GM18909 (cell line): Measurements from ENCODE around the gene ARFRP1.
"Not testable (repeated sequence)": the region's sequence is repeated elsewhere in the genome, so short reads cannot be mapped to it uniquely, and the experiment has no call there.

Experiments used
- ATAC-seq: cut with Tn5 transposase; IDR thresholded peaks from one replicate; pipeline ENCODE4 v1.9.1; 2021; ENCODE audit warnings: mild to moderate bottlenecking; ENCODE audit not compliant: unreplicated experiment, poor library complexity

The ARFRP1 gene

GRCh38 chr20:63733579-63734081 lies 25.9 kb upstream of the ARFRP1 start:
- no peak for ATAC-seq

GRCh38 chr20:63733117-63733516 lies 25.3 kb upstream of the ARFRP1 start:
- no peak for ATAC-seq

DNA sequence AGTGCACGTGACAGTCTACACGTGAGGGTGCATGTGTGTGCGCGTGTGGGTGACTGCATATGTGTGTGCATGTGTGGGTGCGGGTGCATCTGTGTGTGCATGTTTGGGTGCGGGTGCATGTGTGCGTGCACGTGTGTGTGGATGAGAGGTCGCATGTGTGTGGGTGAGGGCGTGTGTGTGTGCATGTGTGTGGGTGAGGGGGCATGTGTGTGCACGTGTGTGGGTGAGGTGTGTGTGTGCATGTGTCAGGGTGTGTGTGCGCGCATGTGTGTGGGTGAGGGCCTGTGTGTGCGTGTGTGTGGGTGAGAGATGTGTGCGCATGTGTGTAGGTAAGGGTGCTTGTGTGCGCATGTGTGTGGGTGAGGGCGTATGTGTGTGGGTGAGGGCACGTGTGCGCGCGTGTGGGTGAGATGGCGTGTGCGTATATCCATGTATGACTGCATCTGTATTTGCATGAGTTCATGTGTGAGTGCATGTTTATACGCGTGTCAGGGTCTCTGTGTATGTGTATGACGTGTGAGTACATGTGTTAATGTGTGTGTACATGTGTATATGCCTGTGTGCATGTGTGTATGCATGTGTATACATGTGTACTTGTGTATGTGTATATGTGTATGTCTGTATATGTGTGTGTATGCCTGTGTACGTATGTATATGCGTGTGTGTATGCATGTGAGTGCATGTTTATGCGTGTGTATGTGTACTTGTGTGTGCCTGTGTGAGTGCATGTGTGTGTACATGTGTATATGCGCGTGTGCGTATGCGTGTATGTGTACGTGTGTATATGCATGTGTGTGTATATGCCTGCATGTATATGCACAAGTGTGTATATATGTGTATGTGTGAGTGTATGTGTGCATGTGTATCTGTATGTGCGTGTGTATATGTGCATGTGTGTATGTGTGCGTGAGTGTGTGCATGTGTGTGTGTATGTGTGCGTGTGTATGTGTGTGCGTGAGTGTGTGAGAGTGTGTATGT lies 24.6 kb upstream of the ARFRP1 start:
- no peak for ATAC-seq

DNA sequence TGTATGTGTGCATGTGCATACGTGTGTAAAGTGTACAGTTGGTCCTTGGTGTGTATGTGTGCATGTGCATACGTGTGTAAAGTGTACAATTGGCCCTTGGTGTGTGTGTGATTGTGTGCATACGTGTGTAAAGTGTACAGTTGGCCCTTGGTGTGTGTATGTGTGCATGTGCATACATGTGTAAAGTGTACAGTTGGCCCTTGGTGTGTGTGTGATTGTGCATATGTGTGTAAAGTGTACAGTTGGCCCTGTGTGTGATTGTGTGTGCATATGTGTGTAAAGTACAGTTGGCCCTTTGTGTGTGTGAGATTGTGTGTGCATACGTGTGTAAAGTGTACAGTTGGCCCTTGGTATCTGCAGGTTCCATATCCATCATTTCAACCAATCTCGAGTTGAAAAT lies 23.6 kb upstream of the ARFRP1 start:
- ATAC-seq: no peak

- ATAC-seq: not testable (repeated sequence)
These were observed 22.5 kb upstream of the ARFRP1 start for GRCh38 chr20:63730189-63730733.

DNA sequence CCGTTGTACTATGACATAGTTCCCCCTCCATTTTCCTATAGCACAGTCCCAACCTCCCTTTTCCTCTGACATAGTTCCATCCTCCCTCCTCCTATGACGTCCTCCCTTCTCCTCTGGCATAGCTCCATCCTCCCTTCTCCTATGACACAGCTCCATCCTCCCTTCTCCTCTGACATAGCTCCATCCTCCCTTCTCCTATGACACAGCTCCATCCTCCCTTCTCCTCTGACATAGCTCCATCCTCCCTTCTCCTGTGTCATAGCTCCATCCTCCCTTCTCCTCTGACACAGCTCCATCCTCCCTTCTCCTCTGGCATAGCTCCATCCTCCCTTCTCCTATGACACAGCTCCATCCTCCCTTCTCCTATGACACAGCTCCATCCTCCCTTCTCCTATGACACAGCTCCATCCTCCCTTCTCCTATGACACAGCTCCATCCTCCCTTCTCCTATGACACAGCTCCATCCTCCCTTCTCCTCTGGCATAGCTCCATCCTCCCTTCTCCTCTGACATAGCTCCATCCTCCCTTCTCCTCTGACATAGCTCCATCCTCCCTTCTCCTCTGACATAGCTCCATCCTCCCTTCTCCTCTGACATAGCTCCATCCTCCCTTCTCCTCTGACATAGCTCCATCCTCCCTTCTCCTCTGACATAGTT lies 15.3 kb upstream of the ARFRP1 start:
- ATAC-seq: not testable (repeated sequence)

DNA sequence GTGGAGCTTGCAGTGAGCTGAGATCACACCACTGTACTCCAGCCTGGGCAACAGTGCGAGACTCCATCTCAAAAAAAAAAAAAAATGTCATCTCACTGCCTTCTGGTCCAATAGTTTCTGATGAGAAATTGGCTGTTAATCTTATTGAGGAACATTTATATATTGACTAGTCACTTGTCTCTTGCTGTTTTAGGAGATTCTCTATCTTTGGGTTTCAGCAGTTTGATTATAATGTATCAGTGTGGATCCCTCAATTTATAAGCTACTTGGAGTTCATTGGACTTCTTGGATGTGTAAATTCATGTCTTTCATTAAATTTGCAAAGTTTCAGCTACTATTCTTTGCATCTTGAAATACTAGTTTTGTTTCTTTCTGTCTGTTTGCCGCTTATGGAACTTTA lies 11.2 kb upstream of the ARFRP1 start:
- no peak for ATAC-seq

DNA sequence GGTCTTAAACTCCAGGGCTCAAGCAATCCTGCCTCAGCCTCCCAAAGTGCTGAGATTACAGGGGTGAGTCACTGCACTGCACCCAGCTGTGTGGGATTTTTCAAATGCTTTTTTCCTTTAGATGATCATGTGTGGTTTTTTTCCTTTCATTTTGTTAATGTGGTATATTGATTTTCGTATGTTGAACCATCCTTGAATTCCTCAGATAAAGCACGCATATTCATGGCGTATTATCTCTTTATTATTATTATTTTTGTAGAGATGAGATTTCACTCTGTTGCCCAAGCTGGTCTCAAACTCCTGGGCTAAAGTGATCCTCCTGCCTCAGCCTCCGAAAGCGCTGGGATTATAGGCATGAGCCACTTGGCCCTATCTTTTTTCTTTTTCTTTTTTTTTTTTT lies 7.1 kb upstream of the ARFRP1 start:
- ATAC-seq: no peak

DNA sequence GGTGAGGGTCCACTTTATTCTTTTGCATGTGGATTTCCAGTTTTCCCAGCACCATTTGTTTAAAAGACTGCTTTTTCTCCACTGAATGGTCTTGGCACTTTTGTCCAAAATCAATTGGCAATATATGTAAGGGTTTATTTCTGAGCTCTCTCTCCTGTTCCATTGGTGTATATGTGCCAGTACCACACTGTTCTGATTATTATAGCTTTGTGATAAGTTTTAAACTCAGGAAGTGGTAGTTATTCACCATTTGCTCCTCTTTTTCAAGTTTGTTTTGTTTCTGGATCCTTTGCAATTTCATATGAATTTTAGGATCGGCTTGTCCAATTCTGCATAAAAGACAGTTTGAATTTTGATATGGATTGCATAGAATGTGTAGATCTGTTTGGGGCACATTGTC lies 4.4 kb upstream of the ARFRP1 start:
- no peak for ATAC-seq

- no peak for ATAC-seq
These were observed 3.4 kb upstream of the ARFRP1 start for GRCh38 chr20:63711085-63711645.

- ATAC-seq: no peak
These were observed 1.4 kb upstream of the ARFRP1 start for GRCh38 chr20:63709149-63709527.

- ATAC-seq: peak; percentile 25
These were observed 749 bp upstream of the ARFRP1 start for GRCh38 chr20:63708301-63709148.

DNA sequence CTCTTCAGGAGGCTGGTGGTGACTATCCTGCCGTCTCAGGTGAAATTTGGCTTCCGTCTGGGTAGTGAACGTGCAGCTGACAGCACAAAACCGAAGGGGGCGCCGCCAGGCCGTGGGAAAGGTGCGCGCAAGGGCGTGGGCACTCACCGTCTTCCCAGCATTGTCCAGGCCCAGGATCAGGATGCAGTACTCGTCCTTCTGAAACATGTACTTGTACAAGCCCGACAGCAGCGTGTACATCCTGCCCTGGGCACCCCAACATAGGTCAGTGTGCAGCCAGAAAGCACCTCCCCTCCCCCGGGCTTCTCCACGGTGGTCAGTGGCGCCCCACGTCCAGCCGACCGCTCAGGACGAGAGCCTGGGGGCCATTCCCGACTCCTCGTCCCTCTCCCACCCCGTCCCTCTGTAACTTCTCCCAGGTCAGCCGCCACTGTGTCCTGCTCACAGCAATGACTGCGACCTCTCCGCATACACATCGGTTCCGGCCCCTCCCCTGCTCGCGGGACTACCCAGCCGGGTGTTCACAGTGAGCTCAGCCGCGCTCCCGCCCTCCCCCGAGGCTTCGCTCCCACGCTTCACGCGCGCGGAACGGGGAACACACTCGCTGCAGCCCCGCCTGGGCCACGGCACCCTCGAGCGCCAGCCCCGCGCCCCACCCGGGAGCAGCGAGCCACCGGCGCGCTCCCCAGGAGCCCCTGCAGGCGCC lies 771 bp downstream of the ARFRP1 start:
- ATAC-seq: peak; percentile 26

DNA sequence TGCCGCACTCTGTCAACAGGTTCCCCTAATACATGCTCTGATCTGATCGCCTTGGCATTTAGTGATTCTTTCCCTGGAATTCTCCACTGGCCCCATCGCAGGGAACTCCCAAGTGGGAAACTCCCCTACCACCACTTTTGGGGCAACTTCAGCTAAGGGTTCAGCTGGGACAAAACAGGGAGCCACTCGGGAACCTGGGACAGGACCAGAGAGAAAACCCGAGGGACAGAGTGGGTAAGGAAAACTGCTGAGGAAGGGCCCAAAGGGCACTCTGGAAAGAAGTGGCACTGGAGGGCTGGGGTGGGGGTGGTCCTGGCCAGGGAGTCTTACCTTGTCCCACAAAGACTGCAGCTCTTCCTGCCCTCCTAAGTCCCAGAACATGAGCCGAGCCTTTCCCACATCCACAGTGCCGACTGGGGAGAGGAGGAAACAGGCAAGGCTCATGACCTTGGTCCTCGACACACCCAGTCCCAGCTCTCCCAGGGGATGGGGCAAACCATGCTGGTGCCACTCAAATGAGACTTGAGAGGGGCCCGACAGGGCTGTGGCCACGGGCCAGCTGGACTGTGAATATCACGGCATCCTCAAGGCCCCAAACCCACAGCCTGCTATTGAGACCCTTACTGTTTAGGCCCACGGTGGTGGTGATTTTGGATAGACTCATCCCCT lies 1.6 kb downstream of the ARFRP1 start:
- no peak for ATAC-seq

- no peak for ATAC-seq
These were observed 2.3 kb downstream of the ARFRP1 start for GRCh38 chr20:63705232-63706026.

DNA sequence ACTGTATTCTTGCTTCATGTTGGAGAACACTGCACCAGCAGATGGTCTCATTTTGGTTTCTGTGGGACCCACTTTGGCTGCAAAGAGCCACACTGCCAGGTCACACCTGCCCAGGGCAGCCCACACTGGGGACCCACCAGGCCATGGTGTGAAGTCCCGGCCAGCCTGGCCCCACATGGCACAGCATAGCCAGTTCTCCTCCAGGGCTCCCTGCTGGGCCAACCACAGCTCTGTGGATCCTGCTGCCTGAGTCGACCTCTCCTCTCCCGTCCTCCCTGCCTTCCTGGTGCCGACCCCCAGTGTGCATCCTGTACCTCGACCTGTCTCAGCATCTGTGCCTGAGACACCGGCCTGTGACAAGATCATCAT lies 3.0 kb downstream of the ARFRP1 start:
- ATAC-seq: no peak

DNA sequence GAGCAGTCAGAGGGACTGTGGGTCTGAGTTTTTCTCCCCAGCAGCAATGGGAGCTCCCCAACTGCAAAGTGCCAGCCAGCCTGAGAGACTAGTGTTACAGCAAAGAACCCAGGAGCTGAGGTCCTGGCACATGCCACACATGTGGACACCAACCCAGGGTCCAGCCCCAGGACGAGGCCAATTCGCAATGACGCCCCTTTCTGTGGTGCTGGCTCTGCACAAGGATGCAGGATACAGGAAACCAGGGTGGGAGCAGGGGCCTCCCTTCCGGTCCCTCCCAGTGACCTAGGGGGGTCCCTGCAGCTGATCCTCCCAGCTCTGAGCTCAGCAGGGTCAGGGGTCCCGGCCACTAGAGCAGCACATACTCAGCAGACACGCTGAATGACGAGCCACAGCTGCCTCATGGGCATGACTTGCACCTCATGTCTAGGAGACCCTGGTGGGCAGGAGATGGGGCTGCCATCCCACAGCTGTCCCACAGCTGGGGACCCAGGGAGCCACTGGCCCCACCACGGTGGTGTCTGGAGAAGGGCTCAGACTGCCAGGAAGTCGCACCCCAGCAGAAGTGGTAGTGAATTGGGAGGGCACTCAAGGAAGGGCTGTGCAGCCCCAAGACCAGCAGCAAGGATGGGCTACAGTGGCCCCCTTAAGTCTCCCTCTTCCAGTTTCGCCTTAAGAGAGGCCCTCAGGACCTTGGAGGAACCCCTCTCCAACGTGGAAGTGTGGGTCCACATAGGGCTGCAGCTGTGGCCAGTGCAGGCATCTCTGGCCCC lies 3.6 kb downstream of the ARFRP1 start:
- ATAC-seq: no peak
